GM12873 (cell line): ENCODE measurements around the gene ACTR3.

Source experiments
- TF ChIP-seq, protein P1 (sequence below): IDR thresholded peaks from 2 replicates; pipeline ENCODE4 v1.5.1; 2012; ENCODE audit warnings: low read depth, mild to moderate bottlenecking, moderate library complexity, low read length, control low read depth; ENCODE audit not compliant: insufficient read depth; ENCODE audit errors: missing control alignments

The ACTR3 gene

GRCh38 chr2:113863144-113863543 lies 26.7 kb upstream of the ACTR3 start:
- TF ChIP-seq, protein P1, sequence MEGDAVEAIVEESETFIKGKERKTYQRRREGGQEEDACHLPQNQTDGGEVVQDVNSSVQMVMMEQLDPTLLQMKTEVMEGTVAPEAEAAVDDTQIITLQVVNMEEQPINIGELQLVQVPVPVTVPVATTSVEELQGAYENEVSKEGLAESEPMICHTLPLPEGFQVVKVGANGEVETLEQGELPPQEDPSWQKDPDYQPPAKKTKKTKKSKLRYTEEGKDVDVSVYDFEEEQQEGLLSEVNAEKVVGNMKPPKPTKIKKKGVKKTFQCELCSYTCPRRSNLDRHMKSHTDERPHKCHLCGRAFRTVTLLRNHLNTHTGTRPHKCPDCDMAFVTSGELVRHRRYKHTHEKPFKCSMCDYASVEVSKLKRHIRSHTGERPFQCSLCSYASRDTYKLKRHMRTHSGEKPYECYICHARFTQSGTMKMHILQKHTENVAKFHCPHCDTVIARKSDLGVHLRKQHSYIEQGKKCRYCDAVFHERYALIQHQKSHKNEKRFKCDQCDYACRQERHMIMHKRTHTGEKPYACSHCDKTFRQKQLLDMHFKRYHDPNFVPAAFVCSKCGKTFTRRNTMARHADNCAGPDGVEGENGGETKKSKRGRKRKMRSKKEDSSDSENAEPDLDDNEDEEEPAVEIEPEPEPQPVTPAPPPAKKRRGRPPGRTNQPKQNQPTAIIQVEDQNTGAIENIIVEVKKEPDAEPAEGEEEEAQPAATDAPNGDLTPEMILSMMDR, result no peak

DNA sequence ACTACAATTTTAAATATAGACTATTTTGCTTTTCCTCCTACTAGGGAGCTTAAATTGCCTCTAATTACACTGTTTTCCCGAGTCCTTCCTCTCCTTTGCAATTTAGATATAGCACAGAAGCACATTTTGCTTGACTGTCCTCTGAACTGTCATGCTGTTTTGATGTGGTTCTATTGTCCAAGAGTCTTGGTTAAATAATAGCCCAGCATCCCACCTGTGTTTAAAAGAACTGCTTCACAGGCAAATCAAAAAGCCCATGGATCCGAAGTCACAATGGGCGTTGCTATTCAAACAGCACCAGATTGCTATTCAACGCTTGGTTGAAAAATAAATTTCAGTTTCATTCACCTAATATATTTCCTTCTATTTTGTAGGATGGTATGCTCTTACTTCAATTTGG lies 22.3 kb upstream of the ACTR3 start:
- TF ChIP-seq, protein P1, result no peak

- TF ChIP-seq, protein P1, result no peak
Observed at GRCh38 chr2:113869253-113869652, 20.6 kb upstream of the ACTR3 start.

GRCh38 chr2:113872201-113872600 lies 17.7 kb upstream of the ACTR3 start:
- TF ChIP-seq, protein P1, result no peak

- TF ChIP-seq, protein P1, result no peak
Observed at GRCh38 chr2:113873867-113874266, 16.0 kb upstream of the ACTR3 start.

GRCh38 chr2:113875135-113875534 lies 14.8 kb upstream of the ACTR3 start:
- TF ChIP-seq, protein P1, result no peak

DNA sequence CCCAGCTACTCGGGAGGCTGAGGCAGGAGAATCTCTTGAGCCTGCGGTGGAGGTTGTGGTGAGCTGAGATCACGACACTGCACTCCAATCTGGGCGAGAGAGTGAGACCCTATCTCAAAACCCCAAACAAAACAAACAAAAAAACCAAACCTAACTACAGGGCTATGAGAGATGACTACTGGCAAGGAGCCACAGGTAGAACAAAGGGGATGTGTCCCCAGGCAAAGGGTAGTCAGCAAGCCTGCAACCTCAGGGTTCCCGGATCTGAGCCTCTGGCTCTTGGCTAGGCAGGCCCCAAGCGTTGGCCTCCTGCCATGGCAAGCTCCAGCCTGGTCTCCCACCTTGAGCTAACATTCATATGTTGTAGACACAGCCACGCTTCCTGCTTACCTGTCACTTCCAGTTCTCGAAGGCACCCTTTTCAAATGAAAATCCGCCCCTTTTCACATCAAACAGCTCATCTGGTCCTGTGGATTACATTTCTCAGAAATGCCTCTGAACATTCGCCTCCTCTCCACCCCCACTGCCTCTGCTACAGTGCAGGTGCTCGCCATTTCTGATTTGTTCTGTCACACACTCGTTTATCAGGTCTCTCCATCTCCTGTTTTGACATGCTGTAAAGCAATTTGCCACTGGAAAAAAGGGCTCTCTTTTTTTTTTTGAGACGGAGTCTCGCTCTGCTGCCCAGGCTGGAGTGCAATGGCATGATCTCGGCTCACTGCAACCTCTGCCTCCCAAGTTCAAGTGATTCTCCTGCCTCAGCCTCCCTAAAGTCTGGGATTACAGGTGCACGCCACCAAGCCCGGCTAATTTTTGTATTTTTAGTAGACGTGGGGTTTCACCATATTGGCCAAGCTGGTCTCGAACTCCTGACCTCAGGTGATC lies 13.1 kb upstream of the ACTR3 start:
- TF ChIP-seq, protein P1, result no peak
